Measurements from ENCODE around the gene E2F6. TPM values are rescaled to one million over a fixed set of nuclear protein-coding genes. Genes with fewer than 3 reads are reported as not detected.

E2F6 gene
- total RNA-seq, 1 experiment from 2014 or later = 21.8 TPM

DNA sequence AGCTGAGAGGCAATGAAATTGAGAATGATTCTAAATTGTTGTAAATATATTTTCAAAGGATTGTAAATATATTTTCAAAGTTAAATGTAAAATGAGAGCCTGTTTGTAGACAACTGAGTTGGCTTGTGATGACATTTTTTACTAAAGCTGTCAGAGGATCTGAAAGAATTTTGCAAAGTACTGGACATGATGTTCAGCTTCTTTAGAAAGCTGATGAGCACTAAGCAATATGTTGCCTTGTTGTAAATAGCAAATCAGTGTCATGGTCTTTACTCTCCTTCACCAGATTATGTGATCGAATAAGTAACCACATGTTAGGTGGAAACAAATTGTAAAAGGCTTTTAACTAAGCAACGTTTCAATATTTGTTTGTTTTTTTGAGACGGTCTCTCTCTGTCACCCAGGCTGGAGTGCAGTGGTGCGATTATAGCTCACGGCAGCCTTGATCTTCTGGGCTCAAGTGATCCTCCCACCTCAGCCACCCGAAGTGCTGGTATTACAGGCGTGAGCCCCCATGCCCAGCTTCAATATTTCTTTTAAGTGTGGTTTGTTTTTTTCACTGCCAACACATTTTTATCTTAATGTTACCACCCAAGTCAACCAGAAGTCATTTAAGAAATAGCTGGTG lies 44.0 kb downstream of the E2F6 start:
- Histone ChIP-seq H4K8ac (replicated peaks; ENCODE audit: insufficient read length, low read depth, low read length) (no peak overlapping the region), H2AFZ (ENCODE audit: low read length) (no peak overlapping the region), H3K18ac (ENCODE audit: insufficient read length, low read depth, low read length) (no peak overlapping the region), H3K23me2 (ENCODE audit: insufficient read length, low read depth, low read length, poor library complexity, severe bottlenecking) (no peaks in the 10 kb centered on the region), H3K4ac (ENCODE audit: low read depth, low read length) (no peak overlapping the region), H3K27me3 (ENCODE audit: insufficient read depth, low read length) (no peaks in the 10 kb centered on the region), H2BK20ac (ENCODE audit: low read depth, low read length, poor library complexity, severe bottlenecking) (no peak overlapping the region), H3T11ph (ENCODE audit: low read length) (no peak overlapping the region), H4K20me1 (ENCODE audit: control insufficient read depth, insufficient read depth, insufficient read length) (no peaks in the 10 kb centered on the region), H3K14ac (ENCODE audit: insufficient read depth, low read length) (no peak overlapping the region), H3K79me1 (ENCODE audit: insufficient read depth, low read depth, low read length, poor library complexity, severe bottlenecking) (no peaks in the 10 kb centered on the region), H3K9ac (ENCODE audit: extremely low read depth, insufficient read length, low read length) (no peak overlapping the region), H3K56ac (ENCODE audit: insufficient read length, low read depth, low read length) (no peak overlapping the region), H4K91ac (ENCODE audit: insufficient read length, low read depth, low read length) (no peak overlapping the region), H3K9me3 (ENCODE audit: control insufficient read depth, low read depth, low read length) (peaks cover 15% of the 10 kb centered on the region), H3K23ac (ENCODE audit: insufficient read length, low read depth, low read length) (no peak overlapping the region), H4K5ac (ENCODE audit: insufficient read length, low read depth, low read length) (no peak overlapping the region), H3K79me2 (ENCODE audit: insufficient read depth, low read length) (no peaks in the 10 kb centered on the region), H2BK12ac (ENCODE audit: insufficient read length, low read depth, low read length) (no peak overlapping the region), H2BK15ac (ENCODE audit: low read depth, low read length) (no peak overlapping the region), H2BK120ac (ENCODE audit: low read depth, low read length, poor library complexity, severe bottlenecking) (no peak overlapping the region), H2AK5ac (ENCODE audit: insufficient read length, low read length) (no peak overlapping the region), H3K4me1 (ENCODE audit: insufficient read depth, low read length) (no peaks in the 10 kb centered on the region), H2BK5ac (ENCODE audit: insufficient read length, low read length) (no peak overlapping the region), H3K27ac (ENCODE audit: insufficient read length, low read depth, low read length) (no peak overlapping the region), H3K4me2 (ENCODE audit: insufficient read depth, insufficient read length, low read length) (no peak overlapping the region)
- no CpG with 5 or more reads among the region's 7 CpGs for WGBS (ENCODE audit: extremely low coverage, insufficient read length, low lambda C conversion rate)
- Mint-ChIP-seq H3K27ac (no peak overlapping the region; a peak in 1 of 7 replicates), H3K27me3 (ENCODE audit: low read depth) (no peaks in the 10 kb centered on the region), H3K4me1 (no peaks in the 10 kb centered on the region), H3K4me3 (no peak overlapping the region), H3K9me3 (peaks cover 16% of the 10 kb centered on the region in 2 experiments), H3K36me3 (ENCODE audit: insufficient read depth in 1 of 3, low read depth in 3 of 3) (peaks cover 8 to 16% (median 11%) of the 10 kb centered on the region in 3 experiments)
- TF ChIP-seq, protein P1, sequence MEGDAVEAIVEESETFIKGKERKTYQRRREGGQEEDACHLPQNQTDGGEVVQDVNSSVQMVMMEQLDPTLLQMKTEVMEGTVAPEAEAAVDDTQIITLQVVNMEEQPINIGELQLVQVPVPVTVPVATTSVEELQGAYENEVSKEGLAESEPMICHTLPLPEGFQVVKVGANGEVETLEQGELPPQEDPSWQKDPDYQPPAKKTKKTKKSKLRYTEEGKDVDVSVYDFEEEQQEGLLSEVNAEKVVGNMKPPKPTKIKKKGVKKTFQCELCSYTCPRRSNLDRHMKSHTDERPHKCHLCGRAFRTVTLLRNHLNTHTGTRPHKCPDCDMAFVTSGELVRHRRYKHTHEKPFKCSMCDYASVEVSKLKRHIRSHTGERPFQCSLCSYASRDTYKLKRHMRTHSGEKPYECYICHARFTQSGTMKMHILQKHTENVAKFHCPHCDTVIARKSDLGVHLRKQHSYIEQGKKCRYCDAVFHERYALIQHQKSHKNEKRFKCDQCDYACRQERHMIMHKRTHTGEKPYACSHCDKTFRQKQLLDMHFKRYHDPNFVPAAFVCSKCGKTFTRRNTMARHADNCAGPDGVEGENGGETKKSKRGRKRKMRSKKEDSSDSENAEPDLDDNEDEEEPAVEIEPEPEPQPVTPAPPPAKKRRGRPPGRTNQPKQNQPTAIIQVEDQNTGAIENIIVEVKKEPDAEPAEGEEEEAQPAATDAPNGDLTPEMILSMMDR (conservative IDR thresholded peaks at IDR 0.05) = no peak
- no peak for DNase-seq

All from H9 (cell line).